Kasumi-1 (cell line): ENCODE measurements around the gene IGFBP7.
"Not testable (repeated sequence)": the region's sequence is repeated elsewhere in the genome, so short reads cannot be mapped to it uniquely, and the experiment has no call there.

Experiments used
- DNase-seq, 2 experiments: peaks; one replicate each; lab custom pipeline; 2025; lab: John Stamatoyannopoulos, UW

Gene IGFBP7

DNA sequence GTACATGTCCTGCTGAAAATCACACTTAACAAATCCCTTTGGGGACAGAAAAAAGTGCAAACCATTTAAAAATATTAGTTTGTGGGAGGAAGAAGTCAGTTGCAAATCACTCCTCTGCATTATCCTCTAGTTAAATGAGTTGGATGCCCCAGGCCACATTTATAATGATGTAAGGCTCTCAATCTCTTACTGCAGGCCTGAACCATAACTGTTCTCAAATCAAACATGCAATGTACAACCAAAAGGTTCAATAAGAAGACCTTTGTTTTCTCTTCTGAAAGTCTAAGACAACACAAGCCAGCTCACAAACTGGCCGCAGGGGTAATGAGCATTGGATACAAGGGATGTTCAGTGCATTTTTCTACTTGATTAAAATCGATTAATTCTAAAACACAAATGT, 39.7 kb downstream of the IGFBP7 start:
- no peak for DNase-seq

- no peak for DNase-seq
Measured at GRCh38 chr4:57068237-57068981, 41.8 kb downstream of the IGFBP7 start.

DNA sequence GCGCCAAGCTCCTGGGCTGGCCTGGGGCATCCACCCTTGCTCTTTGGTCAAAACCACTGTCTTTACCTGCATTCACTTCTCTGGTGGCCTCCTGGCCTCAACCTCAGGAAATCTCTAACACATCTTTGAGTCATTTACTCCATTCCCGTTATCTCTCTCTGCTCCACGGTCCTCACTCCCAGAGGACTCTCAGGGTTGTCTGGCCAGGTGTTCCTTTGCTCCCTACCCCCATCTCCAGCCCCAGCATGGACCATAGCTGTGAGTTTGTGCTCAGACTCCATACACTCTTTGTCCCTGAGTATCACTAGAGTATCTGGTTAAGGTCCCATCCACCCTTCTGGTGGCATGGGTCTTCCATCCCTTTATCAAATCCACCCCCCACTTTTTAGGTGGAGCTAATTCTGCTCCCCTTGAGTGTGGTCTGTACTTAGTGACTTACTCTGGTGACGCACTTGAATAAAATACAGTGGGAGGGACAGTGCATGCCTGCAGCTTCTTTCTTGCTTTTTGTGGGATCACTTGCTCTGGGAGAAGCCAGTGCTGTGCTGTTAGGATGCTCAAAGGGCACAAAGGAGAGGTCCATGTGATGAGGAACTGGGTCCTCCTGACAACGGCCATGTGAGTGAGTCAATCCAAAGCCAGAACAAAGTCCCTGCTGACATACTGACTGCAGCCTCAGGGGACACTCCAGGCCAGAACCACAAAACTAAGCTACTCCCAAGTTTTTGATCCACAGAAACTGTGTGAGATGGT, 44.3 kb downstream of the IGFBP7 start:
- no peak for DNase-seq

GRCh38 chr4:57064811-57065711, 45.1 kb downstream of the IGFBP7 start:
- no peak for DNase-seq

DNA sequence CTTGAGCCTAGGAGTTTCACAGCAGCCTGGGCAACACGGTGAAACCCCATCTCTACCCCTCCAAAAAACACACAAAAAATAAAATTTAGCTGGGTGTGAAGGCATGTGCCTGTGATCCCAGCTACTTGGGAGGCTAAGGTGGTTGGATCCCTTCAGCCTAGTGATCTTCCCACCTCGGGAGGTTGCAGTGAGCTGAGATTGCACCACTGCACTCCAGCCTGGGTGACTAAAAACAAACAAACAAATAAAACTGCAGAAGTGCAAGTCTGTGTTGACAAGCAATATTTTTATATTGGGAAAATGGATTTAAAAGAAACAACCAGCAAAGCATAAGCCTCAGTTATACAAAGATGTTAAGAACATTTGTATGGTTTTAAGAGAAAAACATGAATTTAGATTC, 46.1 kb downstream of the IGFBP7 start:
- DNase-seq = no peak

DNA sequence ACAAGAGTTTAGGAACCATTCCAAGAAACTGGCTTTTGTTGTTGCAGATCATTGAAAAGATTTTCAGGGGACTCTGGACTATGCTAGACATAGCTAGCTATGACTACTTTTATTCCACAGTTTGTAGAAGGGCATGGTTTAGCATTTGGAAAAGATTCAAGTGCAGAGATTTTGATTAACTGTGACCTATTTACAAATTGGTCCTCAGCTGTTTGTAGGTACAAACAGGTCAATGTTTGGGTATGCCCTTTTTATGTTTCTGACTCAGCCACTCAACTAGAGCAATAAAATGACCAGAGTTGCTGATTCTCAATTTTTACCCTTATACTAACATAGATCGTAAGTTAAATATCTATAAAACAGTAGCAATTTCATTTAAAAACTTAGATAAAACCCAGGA, 46.7 kb downstream of the IGFBP7 start:
- no peak for DNase-seq

GRCh38 chr4:57061395-57061794, 48.8 kb downstream of the IGFBP7 start:
- no peak for DNase-seq

- not testable (repeated sequence) for DNase-seq
Measured at GRCh38 chr4:57060717-57061067, 49.5 kb downstream of the IGFBP7 start.

- no peak for DNase-seq
Measured at GRCh38 chr4:57059890-57060716, 50.1 kb downstream of the IGFBP7 start.

GRCh38 chr4:57055886-57056285, 54.3 kb downstream of the IGFBP7 start:
- no peak for DNase-seq

DNA sequence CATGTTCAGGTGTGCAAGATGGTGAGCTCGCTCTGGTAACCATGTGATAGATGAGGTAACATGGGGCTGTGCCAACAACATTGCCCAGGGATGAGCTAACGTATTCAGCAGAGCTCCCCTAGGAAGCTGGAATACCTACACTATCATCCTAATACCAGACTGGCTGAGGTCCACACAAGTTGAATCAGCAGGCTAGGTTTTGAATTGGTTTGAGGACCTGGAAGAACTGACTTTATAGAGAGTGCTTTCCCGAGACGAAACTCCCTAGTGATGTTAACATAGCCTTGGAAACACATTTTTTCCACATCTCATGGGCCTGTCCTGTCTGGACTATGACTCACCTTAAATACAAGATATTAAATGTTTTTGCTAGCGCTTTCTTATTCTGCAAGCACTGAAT, 56.7 kb downstream of the IGFBP7 start:
- no peak for DNase-seq

GRCh38 chr4:57051524-57051923, 58.7 kb downstream of the IGFBP7 start:
- no peak for DNase-seq

DNA sequence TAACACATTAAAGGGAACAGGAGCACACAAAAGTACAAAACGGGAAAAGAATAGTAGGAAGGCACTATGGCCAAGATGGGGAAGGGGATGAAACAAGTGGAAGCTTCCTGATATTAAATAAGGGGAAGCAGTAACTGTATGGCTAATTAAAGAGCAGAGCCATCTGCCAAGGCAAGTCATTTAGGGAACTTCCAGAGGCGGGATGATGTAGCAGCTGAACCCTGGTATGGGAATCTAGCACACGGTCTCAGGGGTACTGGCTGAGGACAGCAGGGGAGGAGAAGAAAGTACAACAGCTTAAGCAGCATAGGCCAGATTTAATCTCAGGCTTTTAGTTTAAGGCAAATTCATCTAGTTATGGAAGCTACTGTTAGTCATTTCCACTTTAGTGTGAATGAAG, 59.1 kb downstream of the IGFBP7 start:
- DNase-seq = peak; percentile 81 to 82

DNA sequence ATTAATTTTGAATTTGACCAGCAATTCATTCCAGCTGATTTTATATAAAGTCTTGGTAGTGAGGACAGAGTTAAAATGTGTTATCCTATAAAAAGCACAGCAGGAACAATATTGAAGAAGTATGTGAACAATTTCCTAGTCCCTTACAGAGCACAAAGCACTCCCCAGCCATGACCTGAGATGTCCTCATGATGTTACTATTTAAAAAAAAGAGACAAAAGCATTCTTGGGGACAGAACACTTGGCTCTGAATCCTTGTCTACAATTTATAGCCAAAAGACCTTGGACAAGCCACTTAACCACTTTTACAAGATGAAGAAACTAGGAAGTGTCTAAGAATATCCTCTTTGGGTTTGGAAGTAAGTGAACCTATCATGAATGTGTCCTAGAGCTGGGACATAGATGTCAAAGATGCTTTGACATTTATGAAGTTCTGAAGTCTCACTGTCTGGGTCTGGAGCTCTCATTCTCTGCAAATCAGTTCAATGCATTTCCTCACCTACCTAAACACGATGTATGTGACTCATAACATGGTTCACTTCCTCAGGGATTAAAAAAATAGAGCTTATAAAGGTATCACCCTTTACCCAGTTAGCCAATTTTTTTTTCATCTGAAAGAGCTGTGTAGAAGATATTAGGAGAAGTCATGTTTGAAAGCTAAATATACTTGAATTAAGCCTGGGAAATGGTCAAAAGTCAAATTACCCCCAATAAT, 61.4 kb downstream of the IGFBP7 start:
- no peak for DNase-seq

GRCh38 chr4:57047046-57047445, 63.1 kb downstream of the IGFBP7 start:
- not testable (repeated sequence) for DNase-seq

DNA sequence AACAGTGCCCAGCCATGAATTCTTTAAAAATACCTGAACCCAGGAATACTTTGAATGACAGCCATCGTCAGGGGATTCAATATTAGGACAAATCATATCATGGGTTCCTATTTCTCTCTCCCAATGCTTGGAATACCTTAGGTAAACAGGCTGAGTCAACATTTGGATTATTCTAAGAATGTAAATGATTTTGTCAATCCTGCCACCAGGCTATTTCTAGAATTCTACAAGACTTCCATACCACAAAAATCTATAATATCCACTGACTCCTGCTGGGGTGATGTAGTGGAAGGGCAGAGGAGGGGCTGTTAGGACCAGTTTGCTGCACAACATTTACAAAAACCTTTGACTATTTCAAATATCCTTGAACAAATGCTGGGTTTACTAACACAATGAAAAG, 65.2 kb downstream of the IGFBP7 start:
- DNase-seq = no peak

DNA sequence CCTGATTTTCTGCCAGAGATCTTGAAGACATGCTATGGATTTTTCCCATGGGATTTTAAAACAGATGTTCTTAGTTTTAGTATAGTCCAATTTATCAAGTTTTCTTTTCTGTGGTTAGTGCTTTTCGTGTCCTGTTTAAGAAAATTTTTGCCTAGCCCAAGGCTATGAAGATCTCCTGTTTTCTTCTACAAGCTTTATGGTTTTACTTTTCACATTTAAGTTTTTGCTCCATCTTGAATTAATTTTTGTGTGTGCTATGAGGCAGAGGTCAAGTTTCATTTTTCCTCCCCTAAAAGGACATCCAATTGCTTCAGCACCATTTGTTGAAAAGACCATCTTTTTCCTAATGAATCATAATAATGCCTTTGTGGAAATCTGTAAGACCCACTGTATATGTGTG, 65.9 kb downstream of the IGFBP7 start:
- no peak for DNase-seq

DNA sequence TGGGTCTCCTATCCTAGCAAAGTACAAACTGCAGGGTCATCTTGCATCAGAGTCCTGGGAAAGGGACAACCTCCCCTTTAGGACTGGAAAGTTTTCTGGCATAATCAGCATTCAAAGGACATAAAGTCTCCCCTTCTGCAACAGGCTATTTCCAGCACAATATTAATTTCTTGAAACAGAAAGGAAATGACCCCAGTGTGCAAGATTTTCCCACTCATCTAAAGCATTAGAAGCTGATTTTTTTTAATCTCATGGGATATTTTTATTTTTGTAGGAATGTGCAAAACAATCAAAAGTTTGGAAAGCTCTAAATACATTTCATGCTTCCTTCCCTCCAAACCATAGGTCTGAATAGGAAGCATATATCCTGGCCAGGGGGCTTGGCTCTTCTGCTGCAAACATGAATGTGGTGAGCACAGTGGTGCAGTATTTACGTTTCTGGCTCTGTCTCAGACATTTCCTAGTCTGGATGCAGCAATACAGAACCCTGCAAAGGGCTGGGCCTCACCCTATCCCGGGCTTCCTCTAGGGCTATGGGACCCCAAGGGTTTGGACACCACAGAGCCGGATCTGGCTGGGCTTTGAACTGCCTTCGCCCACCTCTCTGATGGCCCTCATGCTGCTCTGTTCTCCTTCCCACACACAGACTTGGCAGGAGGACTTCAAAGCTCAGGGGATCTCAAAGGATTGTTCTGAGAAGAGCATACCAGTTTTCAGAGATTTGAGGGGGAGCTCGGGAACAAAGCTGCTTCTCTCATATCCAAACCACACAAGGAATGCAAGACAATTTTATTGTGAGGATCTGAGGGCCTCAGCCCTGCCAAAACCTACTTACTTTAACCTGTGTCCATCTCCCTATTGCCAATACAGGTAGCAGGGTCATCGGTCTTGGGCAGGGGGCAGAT, 66.6 kb downstream of the IGFBP7 start:
- DNase-seq = no peak

DNA sequence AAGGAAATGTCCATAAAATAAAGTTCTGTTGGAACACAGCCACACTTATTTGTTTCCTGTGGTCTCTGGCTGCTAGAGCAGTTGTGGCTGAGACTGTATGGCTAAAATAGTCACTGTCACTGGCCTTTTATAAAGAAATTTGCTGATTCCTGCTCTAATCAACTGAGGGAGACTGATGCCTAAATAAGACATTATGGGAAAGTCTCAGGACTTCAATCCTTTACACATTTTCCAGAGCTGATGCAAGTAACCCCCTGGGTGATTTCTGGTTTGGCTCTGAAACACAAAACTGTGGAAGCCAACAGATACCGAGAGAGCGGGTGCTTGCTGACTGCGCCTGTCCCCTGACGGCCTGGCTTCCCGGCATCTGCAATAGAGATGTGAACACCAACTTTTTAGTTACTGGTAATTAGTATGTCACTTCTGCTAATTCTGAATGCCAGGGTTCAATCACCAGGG, 67.4 kb downstream of the IGFBP7 start:
- DNase-seq = no peak

DNA sequence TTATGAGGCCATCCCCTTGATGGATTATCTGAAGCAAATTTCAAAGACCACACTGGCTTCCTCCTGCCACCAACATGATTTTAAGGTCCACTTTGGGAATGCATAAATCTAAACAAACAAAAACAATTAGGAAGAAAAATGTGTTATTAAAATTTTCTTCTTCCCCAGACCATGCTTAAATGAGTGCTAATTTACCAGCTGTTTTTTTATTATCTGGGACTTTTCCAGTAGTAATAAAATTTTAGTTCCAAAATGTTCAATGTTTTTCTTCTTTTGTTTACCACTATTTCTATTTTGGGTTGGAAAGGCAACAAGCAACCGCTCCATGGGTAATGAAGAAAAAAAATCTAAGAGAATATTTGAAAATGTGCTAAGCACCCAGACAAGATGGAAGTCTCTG, 69.2 kb downstream of the IGFBP7 start:
- DNase-seq = no peak
